ENCODE measurements around the gene MFSD11.
A peak's percentile ranks its signal among the peaks of the same experiment; 100 is the strongest.
"Not testable (repeated sequence)": the region's sequence is repeated elsewhere in the genome, so short reads cannot be mapped to it uniquely, and the experiment has no call there.

The MFSD11 gene

GRCh38 chr17:76707985-76708807, 29.7 kb upstream of the MFSD11 start:
- DNase-seq (ENCODE audit: low read depth in 4 of 4, low spot score in 1 of 4), result no peak

GRCh38 chr17:76709077-76709950, 28.6 kb upstream of the MFSD11 start:
- DNase-seq (ENCODE audit: low read depth in 4 of 4, low spot score in 1 of 4), result no peak

- not testable (repeated sequence) for DNase-seq (ENCODE audit: low read depth in 4 of 4, low spot score in 1 of 4)
Observed at GRCh38 chr17:76709951-76710862, 27.7 kb upstream of the MFSD11 start.

- peak in 3 of 4 experiments; percentile 20 to 36 (median 35) for DNase-seq (ENCODE audit: low read depth in 4 of 4, low spot score in 1 of 4)
Observed at GRCh38 chr17:76710863-76711611, 26.9 kb upstream of the MFSD11 start, which contains the start of gene MXRA7. Gene MXRA7 (minus strand): TSS chr17:76710965. CDS start chr17:76710946, 19 bp downstream.

GRCh38 chr17:76712321-76712720, 25.6 kb upstream of the MFSD11 start:
- DNase-seq (ENCODE audit: low read depth in 4 of 4, low spot score in 1 of 4), result not testable (repeated sequence)

GRCh38 chr17:76713765-76714164, 24.2 kb upstream of the MFSD11 start:
- DNase-seq (ENCODE audit: low read depth in 4 of 4, low spot score in 1 of 4), result no peak

GRCh38 chr17:76714336-76714735, 23.6 kb upstream of the MFSD11 start:
- no peak for DNase-seq (ENCODE audit: low read depth in 4 of 4, low spot score in 1 of 4)

- DNase-seq (ENCODE audit: low read depth in 4 of 4, low spot score in 1 of 4), result peak; percentile 62 to 75 (median 68)
Observed at GRCh38 chr17:76714822-76715495, 23.0 kb upstream of the MFSD11 start.

- no peak for DNase-seq (ENCODE audit: low read depth in 4 of 4, low spot score in 1 of 4)
Observed at GRCh38 chr17:76715496-76715830, 22.5 kb upstream of the MFSD11 start.

- no peak for DNase-seq (ENCODE audit: low read depth in 4 of 4, low spot score in 1 of 4)
Observed at GRCh38 chr17:76716146-76716838, 21.6 kb upstream of the MFSD11 start.

GRCh38 chr17:76716839-76717215, 21.1 kb upstream of the MFSD11 start:
- DNase-seq (ENCODE audit: low read depth in 4 of 4, low spot score in 1 of 4), result no peak

GRCh38 chr17:76718516-76718915, 19.4 kb upstream of the MFSD11 start:
- DNase-seq (ENCODE audit: low read depth in 4 of 4, low spot score in 1 of 4), result no peak

- no peak for DNase-seq (ENCODE audit: low read depth in 4 of 4, low spot score in 1 of 4)
Observed at GRCh38 chr17:76720211-76720610, 17.7 kb upstream of the MFSD11 start.

- DNase-seq (ENCODE audit: low read depth in 4 of 4, low spot score in 1 of 4), result no peak
Observed at GRCh38 chr17:76720941-76721340, 17.0 kb upstream of the MFSD11 start.

GRCh38 chr17:76721463-76721862, 16.5 kb upstream of the MFSD11 start:
- DNase-seq (ENCODE audit: low read depth in 4 of 4, low spot score in 1 of 4), result no peak

GRCh38 chr17:76722279-76722678, 15.6 kb upstream of the MFSD11 start:
- DNase-seq (ENCODE audit: low read depth in 4 of 4, low spot score in 1 of 4), result no peak

- not testable (repeated sequence) for DNase-seq (ENCODE audit: low read depth in 4 of 4, low spot score in 1 of 4)
Observed at GRCh38 chr17:76722977-76723376, 14.9 kb upstream of the MFSD11 start.

- no peak for DNase-seq (ENCODE audit: low read depth in 4 of 4, low spot score in 1 of 4)
Observed at GRCh38 chr17:76723812-76724211, 14.1 kb upstream of the MFSD11 start.

GRCh38 chr17:76725580-76726230, 12.2 kb upstream of the MFSD11 start:
- peak; percentile 45 to 71 (median 61) for DNase-seq (ENCODE audit: low read depth in 4 of 4, low spot score in 1 of 4)

All from stimulated activated CD4-positive, alpha-beta T cell treated with anti-CD3 and anti-CD28 coated beads, Interleukin-1b, Interleukin-23, amount 100 ng/mL, for 24 hours (primary cell).